ENCODE measurements around the gene LGALS7.
"Not testable (repeated sequence)": the region's sequence is repeated elsewhere in the genome, so short reads cannot be mapped to it uniquely, and the experiment has no call there.

The LGALS7 gene

GRCh38 chr19:38774181-38774950 lies 1.0 kb upstream of the LGALS7 start:
- no peak for TF ChIP-seq CTCF (IDR thresholded peaks at IDR 0.05; ENCODE audit: low read depth, low read length, missing control alignments)
- no peak overlapping the region for H3K4me3 ChIP-seq (replicated peaks; ENCODE audit: low read depth, low read length)
- no peak for DNase-seq (ENCODE audit: extremely low read depth, low read depth)

GRCh38 chr19:38771569-38771968 lies 1.7 kb downstream of the LGALS7 start:
- DNase-seq (ENCODE audit: extremely low read depth, low read depth); H3K4me3 ChIP-seq (replicated peaks; ENCODE audit: low read depth, low read length): not testable (repeated sequence)

GRCh38 chr19:38770949-38771275 lies 2.4 kb downstream of the LGALS7 start:
- DNase-seq (ENCODE audit: extremely low read depth, low read depth); H3K4me3 ChIP-seq (replicated peaks; ENCODE audit: low read depth, low read length): not testable (repeated sequence)

- DNase-seq (ENCODE audit: extremely low read depth, low read depth); H3K4me3 ChIP-seq (replicated peaks; ENCODE audit: low read depth, low read length): not testable (repeated sequence)
Measured at GRCh38 chr19:38770228-38770948, 2.9 kb downstream of the LGALS7 start.

GRCh38 chr19:38769635-38770211 lies 3.6 kb downstream of the LGALS7 start:
- no peak overlapping the region for H3K4me3 ChIP-seq (replicated peaks; ENCODE audit: low read depth, low read length)
- DNase-seq (ENCODE audit: extremely low read depth, low read depth): no peak
- peak; percentile 61 for TF ChIP-seq CTCF (IDR thresholded peaks at IDR 0.05; ENCODE audit: low read depth, low read length, missing control alignments)

- no peak for DNase-seq (ENCODE audit: extremely low read depth, low read depth)
- no peak for TF ChIP-seq CTCF (IDR thresholded peaks at IDR 0.05; ENCODE audit: low read depth, low read length, missing control alignments)
- no peak overlapping the region for H3K4me3 ChIP-seq (replicated peaks; ENCODE audit: low read depth, low read length)
Measured at GRCh38 chr19:38766276-38767047, 6.9 kb downstream of the LGALS7 start.

GRCh38 chr19:38765214-38765613 lies 8.1 kb downstream of the LGALS7 start:
- DNase-seq (ENCODE audit: extremely low read depth, low read depth): no peak
- TF ChIP-seq CTCF (IDR thresholded peaks at IDR 0.05; ENCODE audit: low read depth, low read length, missing control alignments): no peak

GRCh38 chr19:38763795-38764220 lies 9.5 kb downstream of the LGALS7 start:
- no peak for TF ChIP-seq CTCF (IDR thresholded peaks at IDR 0.05; ENCODE audit: low read depth, low read length, missing control alignments)
- DNase-seq (ENCODE audit: extremely low read depth, low read depth): no peak
- H3K4me3 ChIP-seq (replicated peaks; ENCODE audit: low read depth, low read length): no peak overlapping the region

More at GRCh38 chr19:38765214-38765613, 8.1 kb downstream of the LGALS7 start:
- no peak overlapping the region for H3K4me3 ChIP-seq (replicated peaks; ENCODE audit: low read depth, low read length)

GRCh38 chr19:38761884-38762389 lies 11.4 kb downstream of the LGALS7 start:
- H3K4me3 ChIP-seq (replicated peaks; ENCODE audit: low read depth, low read length); DNase-seq (ENCODE audit: extremely low read depth, low read depth): not testable (repeated sequence)

GRCh38 chr19:38760805-38761517 lies 12.4 kb downstream of the LGALS7 start:
- not testable (repeated sequence) for DNase-seq (ENCODE audit: extremely low read depth, low read depth); H3K4me3 ChIP-seq (replicated peaks; ENCODE audit: low read depth, low read length)

Data from HFF-Myc (cell line).